Amniotic epithelial cell (primary cell): ENCODE measurements around the gene DDX24.

Experiments
- DNase-seq: peaks from one replicate; pipeline ENCODE4 v3.0.0-alpha.2; 2010; ENCODE audit warnings: low read depth

The DDX24 gene

DNA sequence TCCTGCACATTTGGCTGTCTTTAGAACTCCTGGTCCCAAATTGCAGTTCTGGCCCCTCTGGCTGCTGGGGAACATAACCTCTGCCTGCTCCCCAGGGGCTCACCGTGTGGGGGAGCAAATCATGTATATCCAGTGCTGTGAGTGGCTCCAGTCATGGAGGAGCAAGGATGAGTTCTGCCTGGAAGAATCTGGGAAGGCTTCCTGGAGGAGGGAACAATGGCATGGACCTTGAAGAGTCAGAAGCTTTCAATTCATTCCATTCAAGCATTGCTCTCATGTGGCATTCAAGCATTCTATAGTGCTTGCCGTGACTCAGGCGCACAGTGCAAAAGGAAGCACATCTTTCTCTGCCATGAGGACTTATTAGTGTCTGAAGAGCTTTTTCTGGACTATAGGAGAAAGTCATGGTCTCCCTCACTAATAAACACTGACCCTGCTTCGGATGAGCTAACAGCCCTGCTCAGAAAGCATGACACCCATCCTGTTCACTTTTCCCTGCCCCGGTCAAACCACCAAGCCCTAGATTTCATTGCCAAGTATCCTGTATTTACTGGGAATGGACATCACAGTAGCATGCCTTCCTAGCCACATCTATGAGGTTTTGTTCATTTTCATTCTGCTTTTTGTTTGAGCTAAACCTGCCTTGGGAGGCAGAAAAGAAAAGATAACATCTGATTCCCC, 33.0 kb upstream of the DDX24 start:
- no peak for DNase-seq

DNA sequence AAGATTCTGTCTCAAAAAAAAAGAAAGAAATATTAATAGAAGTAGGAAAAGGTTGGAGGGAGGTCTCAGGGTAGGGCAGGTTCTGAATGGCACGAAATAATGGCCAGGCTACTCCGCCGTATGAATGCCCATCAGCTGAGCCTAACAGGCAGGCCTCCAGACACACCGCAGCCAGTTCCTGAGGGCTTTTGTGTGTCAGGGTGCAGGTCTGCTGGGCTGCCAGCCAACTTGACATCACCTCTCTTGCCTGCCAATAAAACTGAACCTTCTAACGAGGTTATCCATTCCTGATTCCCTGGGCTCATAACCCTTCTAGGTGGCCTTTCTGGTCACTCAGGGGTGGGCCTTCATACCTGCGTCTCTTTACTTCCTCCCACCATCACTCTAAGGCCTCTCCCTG, 32.5 kb upstream of the DDX24 start:
- no peak for DNase-seq

DNA sequence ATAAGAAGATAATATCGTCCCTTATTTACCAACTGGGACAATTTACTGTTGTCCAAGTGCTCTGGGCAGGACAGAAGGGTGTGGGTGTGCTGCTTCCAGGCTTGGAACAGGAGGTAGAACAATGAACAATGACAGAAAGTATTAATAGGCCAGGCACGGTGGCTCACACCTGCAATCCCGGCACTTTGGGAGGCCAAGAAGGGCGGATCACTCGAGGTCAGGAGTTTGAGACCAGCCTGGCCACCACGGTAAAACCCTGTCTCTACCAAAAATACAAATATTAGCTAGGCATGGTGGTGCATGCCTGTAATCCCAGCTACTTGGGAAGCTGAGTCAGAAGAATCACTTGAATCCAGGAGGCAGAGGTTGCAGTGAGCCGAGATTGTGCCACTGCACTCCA, 32.1 kb upstream of the DDX24 start:
- no peak for DNase-seq

DNA sequence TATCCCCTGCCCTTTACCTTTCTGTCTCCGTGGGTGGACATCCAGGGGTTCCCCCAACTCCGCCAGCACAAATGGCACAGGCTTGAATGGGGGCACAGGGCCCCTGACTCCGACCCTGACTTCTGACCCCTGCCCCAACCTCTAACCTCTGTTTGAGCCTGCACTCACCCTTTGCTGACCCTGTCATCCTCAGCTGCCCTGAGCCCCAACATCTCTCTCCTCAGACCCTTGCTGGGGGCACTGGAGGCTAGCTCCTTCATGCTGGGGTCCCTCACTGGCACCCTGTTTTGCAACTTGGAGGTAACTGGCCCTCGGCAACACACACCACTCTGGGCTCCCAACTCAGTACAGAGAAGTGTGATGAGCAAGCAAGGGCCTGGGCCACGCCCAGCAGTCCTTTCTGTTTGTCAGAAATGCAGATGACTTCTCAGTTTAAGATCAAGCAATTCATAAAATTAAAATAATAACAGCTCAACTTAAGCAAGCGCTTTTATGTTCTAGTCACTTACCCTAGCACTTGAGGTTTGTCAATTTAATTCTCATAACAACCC, 31.6 kb upstream of the DDX24 start:
- DNase-seq: no peak

DNA sequence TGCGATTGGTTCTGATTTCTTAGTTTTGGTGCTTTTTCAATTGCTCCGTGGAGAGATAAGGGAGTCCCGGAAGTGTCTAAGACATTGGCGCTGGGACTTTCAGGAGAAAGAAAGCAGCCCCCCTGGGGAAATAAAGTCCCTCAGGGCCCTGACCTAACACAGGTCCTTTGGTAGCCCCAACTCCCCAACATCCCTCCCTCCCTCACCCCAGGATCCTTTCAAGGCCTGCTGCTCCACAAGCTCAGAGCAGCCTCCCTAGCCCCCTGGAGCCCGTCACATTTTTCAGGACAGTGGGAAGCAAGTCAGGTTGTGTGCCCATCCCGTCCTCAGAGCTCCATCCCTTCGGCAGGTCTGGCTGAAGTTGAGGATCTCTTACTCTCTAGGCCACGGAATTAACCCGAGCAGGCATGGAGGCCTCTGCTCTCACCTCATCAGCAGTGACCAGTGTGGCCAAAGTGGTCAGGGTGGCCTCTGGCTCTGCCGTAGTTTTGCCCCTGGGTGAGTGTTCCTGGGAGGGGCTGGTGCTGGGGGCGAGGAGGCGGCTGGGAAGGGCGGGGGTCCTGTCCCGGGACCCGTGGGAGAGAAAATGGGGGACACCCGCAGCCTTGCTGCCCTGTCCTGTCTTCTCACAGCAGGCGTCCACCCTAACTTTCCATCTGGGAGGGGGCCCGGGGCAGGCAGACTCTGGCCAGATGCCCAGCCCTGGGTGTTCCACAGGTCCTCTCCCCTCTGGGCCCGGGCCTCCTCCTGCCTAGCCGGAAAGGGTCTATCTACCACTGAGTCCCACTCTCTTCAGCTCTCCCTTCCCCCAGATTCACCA, 30.5 kb upstream of the DDX24 start:
- DNase-seq: no peak

DNA sequence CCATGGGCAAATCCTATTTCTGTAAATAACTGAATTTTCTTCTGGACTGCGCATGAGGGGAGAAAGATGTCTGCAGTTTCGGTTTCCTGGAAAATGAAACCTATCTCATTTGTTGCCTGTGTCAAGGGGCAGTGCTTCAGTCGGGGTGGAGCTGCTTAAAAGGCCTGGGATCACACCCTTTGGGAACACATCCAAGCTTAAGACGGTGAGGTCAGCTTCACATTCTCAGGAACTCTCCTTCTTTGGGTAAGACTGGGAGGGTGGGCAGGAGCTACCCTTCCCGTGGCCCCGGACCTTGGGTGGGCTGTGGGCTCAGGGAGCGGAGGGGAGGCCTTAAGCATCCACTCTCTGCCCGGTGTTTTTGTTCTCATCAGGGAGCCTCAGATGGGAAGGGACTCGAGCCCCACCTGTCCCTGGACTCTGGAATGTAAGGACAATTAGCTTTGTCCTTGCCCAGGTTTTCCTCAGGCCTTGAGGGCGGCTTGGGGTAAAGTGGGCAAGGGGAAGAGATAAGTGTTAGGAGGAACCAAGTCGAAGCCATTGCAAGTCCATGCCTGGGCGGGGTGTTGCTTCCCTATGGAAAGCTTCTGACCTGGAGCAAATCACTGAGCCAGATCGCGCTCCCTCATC, 29.7 kb upstream of the DDX24 start, which contains the start of gene IFI27:
Gene IFI27, plus strand, starts transcription at position 185 of the 630 bp plus-strand sequence.
- peak; percentile 35 for DNase-seq

DNA sequence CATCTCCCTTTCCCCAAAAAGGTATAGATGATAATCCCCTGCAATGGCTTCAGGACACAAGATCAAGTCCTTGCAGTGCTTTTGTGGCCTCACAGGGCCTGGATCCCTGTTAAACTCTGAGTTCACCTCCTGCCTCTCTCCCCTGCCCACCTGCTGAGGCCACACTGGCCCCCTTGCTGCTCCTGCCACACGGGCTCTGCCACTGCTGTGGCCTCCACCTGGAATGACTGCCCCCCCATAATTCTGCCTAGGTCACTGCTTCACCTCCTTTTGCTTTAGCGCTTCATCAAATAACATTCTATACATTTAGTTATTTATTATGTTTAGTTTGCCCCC, 28.9 kb upstream of the DDX24 start:
- no peak for DNase-seq

DNA sequence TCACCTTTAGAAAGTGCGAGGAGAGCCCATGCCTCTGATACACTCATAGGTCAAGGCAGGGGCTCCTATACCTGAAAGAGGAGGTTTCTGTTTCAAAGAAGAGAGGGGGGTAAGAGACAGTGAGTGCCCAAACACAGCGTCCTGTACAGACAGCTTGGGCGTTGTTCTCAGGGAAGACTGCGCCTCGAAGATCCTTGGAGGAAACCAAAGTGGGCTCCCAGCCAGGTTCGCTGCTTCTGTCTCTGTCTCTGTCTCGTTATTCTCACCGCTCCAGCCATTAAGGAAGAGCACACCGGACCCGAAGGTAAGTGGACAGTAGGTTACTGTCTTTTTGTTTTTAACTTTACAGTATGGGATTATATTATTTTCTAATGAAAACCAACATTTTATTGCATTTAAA, 23.7 kb upstream of the DDX24 start:
- no peak for DNase-seq

DNA sequence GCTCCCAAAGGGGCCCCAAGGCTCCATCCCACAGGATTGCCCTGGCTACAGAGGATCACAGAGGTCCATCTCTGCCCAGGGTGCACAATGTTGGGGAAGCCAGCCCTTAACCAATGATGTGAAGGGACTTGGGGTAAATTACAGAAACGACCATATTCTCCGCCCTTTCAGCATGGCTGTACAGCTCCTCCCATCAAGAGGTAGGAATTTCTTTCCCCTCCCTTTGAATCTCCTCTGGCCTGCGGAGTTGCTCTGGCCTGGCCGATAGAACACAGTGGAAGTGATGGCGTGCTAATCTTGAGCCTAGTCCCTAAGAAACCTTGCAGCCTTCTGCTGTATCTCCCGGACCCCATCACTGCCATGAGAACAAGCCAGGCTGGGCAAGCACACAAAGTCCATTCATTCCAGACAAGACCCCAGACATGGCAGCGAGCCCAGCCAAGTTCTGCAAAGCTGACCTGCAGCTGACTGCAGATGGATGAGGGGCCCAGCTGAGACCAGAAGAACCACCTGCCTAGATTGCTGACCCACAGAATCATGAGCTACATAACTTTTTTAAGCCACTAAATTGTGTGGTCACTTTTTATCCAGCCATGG, 22.6 kb upstream of the DDX24 start:
- DNase-seq: no peak

DNA sequence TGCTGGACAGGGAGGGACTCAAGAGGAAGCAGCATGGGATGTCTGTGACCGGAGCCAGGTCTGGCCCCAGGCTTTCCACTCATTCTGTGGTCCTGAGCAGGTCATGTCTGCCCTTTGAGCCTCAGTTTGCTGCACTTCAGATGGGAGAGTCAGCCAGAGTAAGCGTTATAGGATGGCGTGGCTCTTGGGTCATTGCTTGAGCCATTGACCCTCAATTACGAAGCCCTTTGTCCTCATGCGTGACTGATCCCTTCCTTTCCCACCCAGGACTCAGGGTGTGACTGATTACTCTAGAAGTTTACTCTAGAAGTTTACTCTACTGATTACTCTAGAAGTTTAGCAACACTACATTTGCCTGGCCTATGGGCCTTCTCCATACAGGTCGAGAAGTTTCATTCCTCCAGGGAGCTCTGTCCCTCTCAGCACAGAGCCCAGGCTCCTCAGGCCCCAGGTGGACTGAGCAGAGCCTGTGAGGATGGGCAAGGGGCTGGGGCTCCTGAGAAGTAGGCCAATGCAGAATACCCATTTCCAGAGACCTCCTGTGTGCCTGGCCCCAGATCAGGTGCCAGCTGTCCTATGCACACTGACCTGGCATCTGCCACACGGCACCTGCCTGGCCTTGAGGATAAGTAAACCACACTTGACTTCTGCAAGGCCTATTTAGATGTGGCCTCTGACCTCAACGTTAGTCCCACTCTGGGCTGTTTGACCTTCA, 21.9 kb upstream of the DDX24 start:
- DNase-seq: no peak

GRCh38 chr14:94101748-94102147, 20.7 kb upstream of the DDX24 start:
- no peak for DNase-seq

DNA sequence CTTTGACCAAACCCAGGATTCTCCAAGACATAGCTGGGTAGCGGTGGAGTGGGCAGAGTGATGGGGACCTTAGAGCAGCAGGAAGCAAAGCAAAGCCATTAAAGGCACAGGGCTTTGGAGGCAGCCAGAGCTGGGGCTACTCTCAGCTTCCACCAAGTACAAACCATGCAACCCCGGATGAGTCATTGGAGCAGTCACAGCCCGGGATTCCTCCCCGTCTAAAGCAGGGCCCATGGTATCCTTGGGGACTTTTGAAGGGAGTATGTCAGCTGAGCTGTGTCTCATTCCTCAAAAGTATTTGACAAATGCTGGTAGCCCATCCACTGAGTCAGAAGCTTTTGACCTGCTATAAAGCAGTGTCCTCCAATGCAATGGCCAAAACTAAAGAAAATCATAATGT, 19.8 kb upstream of the DDX24 start:
- DNase-seq: peak; percentile 62

DNA sequence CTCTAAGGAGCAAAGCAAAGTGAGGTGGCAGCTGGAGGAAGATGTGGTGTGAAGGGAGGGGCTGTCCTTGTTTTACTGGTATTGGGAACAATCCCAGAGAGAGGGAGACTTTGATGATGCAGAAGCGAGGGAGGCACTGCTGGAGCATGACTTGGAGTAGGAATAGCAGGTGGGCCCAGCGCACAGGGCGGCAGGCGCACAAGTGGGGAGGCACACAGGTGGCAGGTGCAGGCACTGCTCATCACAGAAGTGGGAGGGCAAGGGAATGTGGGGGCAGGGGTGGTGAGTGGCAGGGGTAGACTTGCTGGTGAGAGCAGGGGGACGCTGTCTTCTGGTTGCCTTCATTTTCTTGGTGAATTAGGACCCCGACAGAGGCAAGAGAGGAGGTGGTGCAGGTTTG, 18.0 kb upstream of the DDX24 start:
- DNase-seq: no peak

DNA sequence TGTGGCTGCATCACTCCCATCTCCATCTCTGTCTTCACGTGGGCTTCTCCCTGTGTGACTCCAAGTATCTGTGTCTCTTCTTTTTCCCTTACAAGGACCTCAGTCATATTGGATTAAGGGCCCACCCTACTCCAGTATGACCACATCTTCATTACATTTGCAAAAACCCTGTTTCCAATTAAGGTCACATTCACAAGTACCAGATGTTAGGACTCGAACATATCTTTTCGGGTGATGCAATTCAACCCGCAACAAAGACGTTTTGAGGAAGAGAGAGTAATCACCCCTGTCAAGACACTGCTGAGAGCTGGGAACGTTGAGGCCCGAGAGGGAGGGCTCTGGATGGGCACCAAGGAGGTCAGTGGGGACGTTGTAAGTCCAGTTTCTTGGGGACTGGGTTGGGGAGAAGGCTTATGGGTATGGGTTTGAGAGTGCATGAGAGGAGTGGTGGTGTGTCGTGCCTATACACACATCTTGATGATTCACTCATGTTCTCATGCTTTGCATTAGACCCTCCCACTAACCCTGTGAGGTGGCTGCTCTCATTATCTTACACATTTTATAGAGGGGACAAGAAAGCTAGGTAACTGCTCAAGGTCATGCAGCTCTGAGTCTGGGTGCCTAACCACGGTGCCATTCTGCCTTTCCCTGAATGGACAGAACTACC, 17.5 kb upstream of the DDX24 start:
- no peak for DNase-seq

- DNase-seq: no peak
These were observed 16.1 kb upstream of the DDX24 start for GRCh38 chr14:94097091-94097490.

GRCh38 chr14:94093418-94093817, 12.4 kb upstream of the DDX24 start:
- DNase-seq: no peak

DNA sequence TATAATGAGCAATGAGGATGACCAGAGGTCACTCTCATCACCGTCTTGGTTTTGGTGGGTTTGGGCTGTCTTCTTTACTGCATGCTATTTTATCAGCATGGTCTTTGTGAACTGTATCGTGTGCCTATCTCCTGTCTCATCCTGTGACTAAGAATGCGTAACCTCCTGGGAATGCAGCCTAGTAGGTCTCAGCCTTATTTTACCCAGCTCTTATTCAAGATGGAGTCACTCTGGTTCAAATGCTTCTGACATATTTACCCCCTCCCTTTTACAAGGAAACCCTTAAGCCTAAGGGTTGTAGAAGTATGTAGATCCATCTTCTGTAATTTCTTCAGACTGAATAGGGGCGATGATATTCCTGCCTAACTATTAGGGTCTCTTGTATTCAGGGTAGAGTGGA, 8.5 kb upstream of the DDX24 start:
- DNase-seq: no peak

DNA sequence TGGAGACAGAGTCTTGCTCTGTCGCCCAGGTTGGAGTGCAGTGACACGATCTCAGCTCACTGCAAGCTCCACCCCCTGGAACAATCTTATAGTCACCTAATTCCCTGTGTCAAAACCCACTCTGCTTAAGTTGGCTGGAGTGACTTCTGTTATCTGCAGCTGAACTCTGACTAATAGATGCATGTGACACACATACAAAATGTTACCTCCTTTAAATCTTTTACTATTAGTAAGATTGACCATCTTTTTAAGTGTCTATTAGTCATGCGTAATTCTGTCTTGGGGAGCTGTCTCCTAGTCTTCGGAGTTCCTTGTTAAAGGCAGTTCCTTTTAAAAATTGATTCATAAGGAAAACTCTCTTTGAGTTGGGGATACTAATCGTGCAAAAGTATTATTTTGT, 7.5 kb upstream of the DDX24 start:
- no peak for DNase-seq

DNA sequence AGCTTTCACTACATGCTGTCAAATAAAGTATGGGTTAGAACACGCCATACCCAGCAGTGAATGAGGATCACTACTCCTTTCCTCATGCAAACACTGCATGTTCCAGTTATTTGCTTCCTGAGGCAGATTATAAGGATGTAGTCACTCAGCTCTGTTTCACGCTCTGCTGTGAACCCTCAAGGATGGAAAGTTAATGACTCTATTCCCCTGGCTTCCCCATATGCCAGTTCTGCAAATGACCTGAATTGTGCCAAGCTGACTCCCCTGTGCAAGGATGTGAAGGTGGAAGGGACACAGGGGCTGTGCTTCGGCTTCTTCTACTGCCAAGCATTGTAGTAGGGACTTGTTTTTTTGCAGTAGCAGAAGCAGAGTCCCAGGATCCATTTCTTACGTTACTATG, 6.9 kb upstream of the DDX24 start:
- DNase-seq: no peak

GRCh38 chr14:94081386-94081820, 401 bp upstream of the DDX24 start:
- DNase-seq: no peak

DNA sequence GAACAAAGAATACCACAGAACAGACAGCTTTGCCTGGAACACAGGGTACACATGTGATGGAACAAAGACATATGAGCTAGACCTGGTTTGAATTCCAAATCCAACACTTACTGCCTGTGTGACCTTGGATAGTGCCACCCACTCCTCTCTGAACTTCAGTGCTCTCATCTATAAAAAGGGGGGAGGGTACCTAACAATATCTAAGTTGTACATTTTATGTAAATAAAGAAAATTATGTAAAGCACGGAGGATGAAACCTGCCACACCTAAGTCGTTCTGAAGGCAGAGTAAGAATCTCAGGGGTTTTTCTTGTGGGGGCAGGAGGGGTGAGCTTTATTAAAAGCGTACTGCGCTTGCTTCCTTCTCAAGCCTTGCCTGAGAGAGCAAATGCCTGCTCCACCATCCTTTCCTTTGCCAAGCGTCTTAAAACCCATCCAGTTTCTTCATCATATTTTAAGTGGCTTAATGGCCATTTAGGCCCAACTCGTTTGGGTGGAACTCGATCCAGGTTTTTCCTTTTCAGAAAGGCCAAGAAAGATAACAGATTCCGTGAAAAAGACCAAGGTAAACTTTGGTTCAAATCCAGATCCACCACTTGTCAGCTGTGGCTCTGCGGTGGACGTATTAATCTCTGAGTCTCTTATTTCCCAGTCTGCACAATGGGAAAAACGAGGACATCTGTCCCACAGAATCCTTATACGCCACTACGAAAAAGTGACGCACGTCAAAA, 946 bp downstream of the DDX24 start:
- DNase-seq: no peak
